CD4-positive, alpha-beta memory T cell (primary cell): ENCODE data around the gene ACAD9. TPM values are rescaled to one million over a fixed set of nuclear protein-coding genes. Genes with fewer than 3 reads are reported as not detected.
"Not testable (repeated sequence)": the region's sequence is repeated elsewhere in the genome, so short reads cannot be mapped to it uniquely, and the experiment has no call there.

Source experiments
- CTCF ChIA-PET: fragments of 350-600 bp; sonication (Branson Sonifier 250); formaldehyde crosslinking; loops from one replicate; lab custom pipeline; 2021; ENCODE audit warnings: inconsistent platforms; ENCODE audit not compliant: partially characterized antibody; lab: Charles Lee
- POLR2A ChIA-PET: fragments of 350-600 bp; sonication (Branson Sonifier 250); formaldehyde crosslinking; loops from one replicate; lab custom pipeline; 2021; ENCODE audit not compliant: partially characterized antibody; lab: Charles Lee
- DNase-seq, 5 donors: peaks; one replicate each; pipeline versions ENCODE4 v3.0.0 to v3.0.0-alpha.2; 2020 to 2022; ENCODE audit warnings: mixed read lengths in 1 of 5
- H3K27ac ChIP-seq: one replicate; pipeline ENCODE4 v1.7.0; 2013; ENCODE audit warnings: low read depth, low read length
- H3K27me3 ChIP-seq: 2 replicates; pipeline ENCODE4 v1.7.0; 2013; ENCODE audit warnings: mild to moderate bottlenecking, low read length, moderate library complexity; ENCODE audit not compliant: insufficient read depth
- H3K36me3 ChIP-seq: 2 replicates; pipeline ENCODE4 v1.7.0; 2013; ENCODE audit warnings: mild to moderate bottlenecking, low read length, moderate library complexity; ENCODE audit not compliant: insufficient read depth
- H3K4me1 ChIP-seq: 2 replicates; pipeline ENCODE4 v1.7.0; 2013; ENCODE audit warnings: mild to moderate bottlenecking, low read length, moderate library complexity; ENCODE audit not compliant: insufficient read depth
- H3K4me3 ChIP-seq, 2 donors: one replicate each; pipeline ENCODE4 v1.7.0; 2013; ENCODE audit warnings: low read length in 2 of 2, mild to moderate bottlenecking in 1 of 2
- H3K9me3 ChIP-seq, 2 donors: one replicate each; pipeline ENCODE4 v1.7.0; 2013; ENCODE audit warnings: low read length in 2 of 2, control low read depth in 1 of 2; ENCODE audit not compliant: control insufficient read depth in 1 of 2
- H3K27ac Mint-ChIP-seq, 7 donors: one replicate each; pipeline ENCODE4 v1.8.0; 2020 to 2021; ENCODE audit warnings: mixed read lengths in 7 of 7, mild to moderate bottlenecking in 6 of 7, inconsistent platforms in 3 of 7, moderate library complexity in 3 of 7
- H3K27me3 Mint-ChIP-seq, 2 donors: one replicate each; pipeline ENCODE4 v1.8.0; 2020 to 2021; ENCODE audit warnings: mixed read lengths in 2 of 2
- H3K36me3 Mint-ChIP-seq, 2 donors: one replicate each; pipeline ENCODE4 v1.8.0; 2020 to 2021; ENCODE audit warnings: mixed read lengths in 2 of 2, inconsistent platforms in 1 of 2, mild to moderate bottlenecking in 1 of 2
- H3K4me1 Mint-ChIP-seq, 4 donors: one replicate each; pipeline ENCODE4 v1.8.0; 2020 to 2021; ENCODE audit warnings: mixed read lengths in 4 of 4, mild to moderate bottlenecking in 1 of 4
- H3K4me3 Mint-ChIP-seq, 8 donors: one replicate each; pipeline ENCODE4 v1.8.0; 2020 to 2021; ENCODE audit warnings: mixed read lengths in 8 of 8, mild to moderate bottlenecking in 7 of 8, moderate library complexity in 6 of 8, inconsistent platforms in 3 of 8
- H3K9me3 Mint-ChIP-seq, 8 donors: one replicate each; pipeline ENCODE4 v1.8.0; 2020 to 2021; ENCODE audit warnings: mixed read lengths in 8 of 8, mild to moderate bottlenecking in 5 of 8, inconsistent platforms in 3 of 8, moderate library complexity in 1 of 8
- intact Hi-C: fragments of 100-400 bp; cut with micrococcal nuclease; formaldehyde crosslinking; loops from one replicate; pipeline ENCODE4 v1.15.1; 2023
- polyA plus RNA-seq, 2 donors: library from polyadenylated mRNA; unstranded; fragments of 300-500 nt; fragmentation: Illumina TruSeq; gene quantifications; one replicate each; pipeline ENCODE4 v1.2.3, GENCODE V29; 2021
- total RNA-seq, 2 experiments: library from RNA; stranded (reverse); gene quantifications; one replicate each; pipeline ENCODE4 v1.2.3, GENCODE V29; 2021

ACAD9 gene
- total and polyA plus RNA-seq, 4 experiments from 2014 or later: 12.9 to 62.2 (median 37.8) TPM

DNA sequence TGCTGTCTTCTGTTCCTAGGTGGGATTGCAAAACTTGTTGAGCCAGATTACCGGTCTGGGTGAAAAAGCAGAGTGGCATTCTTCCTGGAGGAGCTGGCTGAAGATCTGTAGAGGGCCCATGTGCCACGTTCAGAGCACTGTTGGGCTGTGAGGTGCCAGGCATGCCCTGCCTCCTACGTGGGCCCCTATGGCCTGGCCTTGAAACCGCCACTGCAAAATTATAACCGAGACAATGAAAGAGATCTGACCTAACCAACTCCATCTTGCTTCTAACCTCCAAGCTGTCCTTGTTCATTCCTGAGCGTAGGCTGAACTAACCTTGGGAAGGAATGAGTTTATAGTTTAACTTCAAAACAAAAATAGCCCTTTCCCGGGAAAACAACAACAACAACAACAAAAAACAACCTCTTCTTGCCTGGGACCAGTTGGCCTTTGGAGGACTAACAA, 1.4 kb upstream of the ACAD9 start:
- Mint-ChIP-seq H3K4me3 (peak overlapping the region in 7 of 8 donors; percentile 7 to 97 (median 91)), H3K9me3 (no peaks in the 10 kb centered on the region), H3K4me1 (peaks cover 41 to 76% (median 53%) of the 10 kb centered on the region in 4 donors), H3K27me3 (no peaks in the 10 kb centered on the region), H3K27ac (peak overlapping the region; percentile 79 to 99 (median 98)), H3K36me3 (peaks cover 0 to 25% of the 10 kb centered on the region in 2 donors)
- H3K27ac ChIP-seq: peak overlapping the region; percentile 92
- H3K27me3 ChIP-seq: no peaks in the 10 kb centered on the region
- H3K4me3 ChIP-seq: peak overlapping the region; percentile 82 to 91
- ChIA-PET POLR2A (interaction anchor here (1.3 to 2.7 kb wide), 10 partner anchors 10 to 438 kb away, joined by 3 to 26 read pairs (median 10); partner anchors contain the start of gene RPN1), CTCF (interaction anchor here (1.0 to 6.8 kb wide), 12 partner anchors 11 to 372 kb away, joined by 3 to 66 read pairs (median 5); partner anchors contain the start of gene RPN1)
- intact Hi-C loops: loop anchor here (2.0 to 5.0 kb wide), 6 partner anchors 73 to 826 kb away; partner anchors contain the start of genes CNBP, RAB43, RAB7A and SEC61A1
- peaks cover 38% of the 10 kb centered on the region for H3K4me1 ChIP-seq
- H3K9me3 ChIP-seq: no peaks in the 10 kb centered on the region
- no peak for DNase-seq
- H3K36me3 ChIP-seq: no peaks in the 10 kb centered on the region

DNA sequence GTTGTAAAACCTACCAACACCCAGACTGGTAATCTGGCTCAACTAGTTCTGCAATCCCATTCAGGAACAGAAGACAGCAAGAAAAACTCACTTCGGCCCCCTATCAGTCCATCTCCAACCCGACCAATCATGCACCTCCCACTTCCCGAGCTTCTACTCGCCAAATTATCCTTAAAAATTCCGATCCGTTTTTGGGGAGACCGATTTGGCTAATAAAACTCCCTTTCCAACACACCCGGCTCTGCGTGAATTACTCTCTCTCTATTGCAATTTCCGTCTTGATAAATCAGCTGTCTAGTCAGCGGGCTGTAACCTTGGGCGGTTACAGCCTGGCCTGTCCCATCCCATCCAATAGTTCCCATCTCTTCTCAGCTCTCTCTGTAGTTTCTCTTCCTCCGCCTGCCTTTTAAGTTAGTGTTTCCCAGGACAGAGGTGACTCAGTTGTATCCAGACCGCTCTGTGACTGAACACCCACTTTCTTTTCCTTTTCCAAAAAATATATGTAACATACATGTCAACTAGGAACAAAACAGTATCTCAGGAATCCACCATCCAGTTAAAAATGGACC, 780 bp upstream of the ACAD9 start:
- no peaks in the 10 kb centered on the region for H3K27me3 Mint-ChIP-seq
- peaks cover 42 to 77% (median 56%) of the 10 kb centered on the region in 4 donors for H3K4me1 Mint-ChIP-seq
- peak overlapping the region; percentile 92 for H3K27ac ChIP-seq
- H3K4me3 Mint-ChIP-seq: peak overlapping the region; percentile 85 to 97 (median 94)
- H3K9me3 Mint-ChIP-seq: no peaks in the 10 kb centered on the region
- H3K27me3 ChIP-seq: no peaks in the 10 kb centered on the region
- peak overlapping the region; percentile 92 to 99 (median 99) for H3K27ac Mint-ChIP-seq
- H3K36me3 ChIP-seq: no peaks in the 10 kb centered on the region
- CTCF ChIA-PET: interaction anchor here (1.0 to 6.8 kb wide), 12 partner anchors 11 to 438 kb away, joined by 3 to 66 read pairs (median 4); partner anchors contain the start of genes RAB7A and RPN1
- H3K4me3 ChIP-seq: peak overlapping the region; percentile 82 to 91
- H3K4me1 ChIP-seq: peaks cover 38% of the 10 kb centered on the region
- H3K36me3 Mint-ChIP-seq: peaks cover 0 to 26% of the 10 kb centered on the region in 2 donors
- no peaks in the 10 kb centered on the region for H3K9me3 ChIP-seq
- POLR2A ChIA-PET: interaction anchor here (0.6 to 2.7 kb wide), 23 partner anchors 9 to 1206 kb away, joined by 3 to 26 read pairs (median 5); partner anchors contain the start of genes CNBP, HMCES, RAB7A and RPN1
- intact Hi-C loops: loop anchor here (1.0 to 5.0 kb wide), 12 partner anchors 32 to 826 kb away; partner anchors contain the start of genes CNBP, COPG1, RAB43 and RAB7A
- DNase-seq: peak in 1 of 5 donors; percentile 62

- H3K4me1 Mint-ChIP-seq: peaks cover 47 to 78% (median 61%) of the 10 kb centered on the region in 4 donors
- no peaks in the 10 kb centered on the region for H3K27me3 ChIP-seq
- POLR2A ChIA-PET: interaction anchor here (0.7 to 2.7 kb wide), 10 partner anchors 10 to 436 kb away, joined by 3 to 26 read pairs (median 8); partner anchors contain the start of gene RPN1
- intact Hi-C loops: loop anchor here (1.0 to 5.0 kb wide), 12 partner anchors 34 to 828 kb away; partner anchors contain the start of genes CNBP, COPG1, RAB43 and RAB7A
- no peaks in the 10 kb centered on the region for H3K36me3 ChIP-seq
- peak overlapping the region; percentile 92 for H3K27ac ChIP-seq
- no peaks in the 10 kb centered on the region for H3K9me3 ChIP-seq
- no peaks in the 10 kb centered on the region for H3K27me3 Mint-ChIP-seq
- H3K4me1 ChIP-seq: peaks cover 38% of the 10 kb centered on the region
- peak overlapping the region; percentile 85 to 97 (median 94) for H3K4me3 Mint-ChIP-seq
- H3K36me3 Mint-ChIP-seq: peaks cover 0 to 38% of the 10 kb centered on the region in 2 donors
- peak in 1 of 5 donors; percentile 9 for DNase-seq
- peak overlapping the region; percentile 82 to 91 for H3K4me3 ChIP-seq
- no peaks in the 10 kb centered on the region for H3K9me3 Mint-ChIP-seq
- peak overlapping the region; percentile 92 to 99 (median 99) for H3K27ac Mint-ChIP-seq
- CTCF ChIA-PET: interaction anchor here (0.7 to 6.8 kb wide), 9 partner anchors 34 to 436 kb away, joined by 3 to 66 read pairs (median 5); a partner anchor contains a TSS
These were observed 571 bp downstream of the ACAD9 start for GRCh38 chr3:128879991-128880390.

GRCh38 chr3:128880455-128880854, 1.0 kb downstream of the ACAD9 start:
- not testable (repeated sequence) for H3K27ac ChIP-seq
- H3K27ac Mint-ChIP-seq: peak overlapping the region; percentile 88 to 99 (median 99)

GRCh38 chr3:128881576-128881975, 2.2 kb downstream of the ACAD9 start:
- Mint-ChIP-seq H3K36me3 (peaks cover 0 to 39% of the 10 kb centered on the region in 2 donors), H3K4me3 (peak overlapping the region in 7 of 8 donors; percentile 2 to 76 (median 60)), H3K9me3 (no peaks in the 10 kb centered on the region), H3K27me3 (no peaks in the 10 kb centered on the region), H3K4me1 (peaks cover 41 to 71% (median 56%) of the 10 kb centered on the region in 4 donors), H3K27ac (peak overlapping the region; percentile 42 to 92 (median 87))
- H3K9me3 ChIP-seq: no peaks in the 10 kb centered on the region
- no peaks in the 10 kb centered on the region for H3K36me3 ChIP-seq
- intact Hi-C loops: no loop called here
- no peaks in the 10 kb centered on the region for H3K27me3 ChIP-seq
- no peak for DNase-seq
- H3K27ac ChIP-seq: no peak overlapping the region
- ChIA-PET POLR2A (no interaction called here), CTCF (interaction anchor here (0.8 to 1.9 kb wide), 2 partner anchors 201 to 364 kb away, joined by 3 to 5 read pairs; no protein-coding TSS in a partner anchor)
- H3K4me1 ChIP-seq: peaks cover 38% of the 10 kb centered on the region
- H3K4me3 ChIP-seq: no peak overlapping the region

More at GRCh38 chr3:128880455-128880854, 1.0 kb downstream of the ACAD9 start:
- intact Hi-C loops, H3K9me3 ChIP-seq, H3K36me3 ChIP-seq, H3K9me3 Mint-ChIP-seq, H3K27me3 Mint-ChIP-seq, DNase-seq, H3K4me3 ChIP-seq, H3K27me3 ChIP-seq: not testable (repeated sequence)
- Mint-ChIP-seq H3K36me3 (peaks cover 0 to 39% of the 10 kb centered on the region in 2 donors), H3K4me3 (peak overlapping the region; percentile 85 to 97 (median 94)), H3K4me1 (peaks cover 45 to 78% (median 59%) of the 10 kb centered on the region in 4 donors)
- CTCF ChIA-PET: interaction anchor here (1.2 to 6.8 kb wide), 5 partner anchors 44 to 200 kb away, joined by 4 to 66 read pairs (median 20); no protein-coding TSS in a partner anchor
- peaks cover 38% of the 10 kb centered on the region for H3K4me1 ChIP-seq
- POLR2A ChIA-PET: interaction anchor here (0.7 to 2.4 kb wide), 4 partner anchors 43 to 436 kb away, joined by 3 to 21 read pairs (median 14); partner anchors contain the start of gene RPN1

DNA sequence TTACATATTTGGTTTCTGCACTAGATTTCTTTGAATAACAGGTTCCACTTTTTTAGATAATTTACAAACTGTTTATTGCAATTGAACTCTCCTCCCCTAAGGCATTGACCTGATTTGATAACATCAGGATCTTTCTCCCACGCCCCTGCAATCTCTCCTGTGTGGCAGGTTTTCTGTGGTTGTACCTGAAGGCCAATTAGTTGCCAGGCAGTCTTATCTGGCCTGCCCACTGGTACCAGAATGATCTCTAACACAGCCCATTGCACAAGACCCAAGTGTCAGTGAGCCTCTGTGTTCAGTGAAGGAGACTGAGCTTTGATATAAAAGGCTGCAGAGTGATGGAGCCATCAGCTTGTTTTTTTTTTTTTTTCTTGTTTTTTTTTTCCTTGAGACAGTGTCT, 3.3 kb downstream of the ACAD9 start:
- no peaks in the 10 kb centered on the region for H3K9me3 Mint-ChIP-seq
- Histone ChIP-seq H3K4me1 (peaks cover 37% of the 10 kb centered on the region), H3K9me3 (no peaks in the 10 kb centered on the region), H3K4me3 (no peak overlapping the region), H3K27me3 (no peaks in the 10 kb centered on the region), H3K36me3 (peaks cover 1% of the 10 kb centered on the region), H3K27ac (no peak overlapping the region)
- H3K27ac Mint-ChIP-seq: peak overlapping the region in 4 of 7 donors; percentile 70 to 92 (median 78)
- DNase-seq: no peak
- CTCF ChIA-PET: interaction anchor here (0.6 to 0.8 kb wide), 2 partner anchors 87 to 265 kb away, joined by 3 to 4 read pairs; no protein-coding TSS in a partner anchor
- peak overlapping the region in 2 of 8 donors; percentile 22 to 48 for H3K4me3 Mint-ChIP-seq
- intact Hi-C loops: no loop called here
- H3K36me3 Mint-ChIP-seq: peaks cover 0 to 42% of the 10 kb centered on the region in 2 donors
- H3K4me1 Mint-ChIP-seq: peaks cover 39 to 65% (median 53%) of the 10 kb centered on the region in 4 donors
- no peaks in the 10 kb centered on the region for H3K27me3 Mint-ChIP-seq
- POLR2A ChIA-PET: no interaction called here
